Liver (tissue), 9 donors: ENCODE measurements around the gene SEMA7A. TPM values are rescaled to one million over a fixed set of nuclear protein-coding genes. Genes with fewer than 3 reads are reported as not detected.

Experiments
- DNase-seq: peaks from one replicate; pipeline ENCODE4 v3.0.0-alpha.2; 2017; ENCODE audit warnings: low spot score
- H3K27ac ChIP-seq, 2 donors: one replicate each; pipeline ENCODE4 v1.7.0; 2013; ENCODE audit warnings: inconsistent platforms in 2 of 2, low read length in 2 of 2, control low read depth in 1 of 2, low read depth in 1 of 2, mild to moderate bottlenecking in 1 of 2
- H3K27me3 ChIP-seq, 4 donors: one replicate each; pipeline versions ENCODE4 v1.6.1 to v1.7.0; 2013; ENCODE audit warnings: low read length in 3 of 4, inconsistent platforms in 1 of 4, mild to moderate bottlenecking in 1 of 4, moderate library complexity in 1 of 4; ENCODE audit not compliant: control insufficient read depth in 4 of 4, insufficient read depth in 4 of 4
- H3K36me3 ChIP-seq, 4 donors: one replicate each; pipeline versions ENCODE4 v1.6.1 to v1.7.0; 2013; ENCODE audit warnings: low read length in 3 of 4, mild to moderate bottlenecking in 3 of 4, low read depth in 1 of 4, moderate library complexity in 1 of 4; ENCODE audit not compliant: control insufficient read depth in 4 of 4, insufficient read depth in 3 of 4
- H3K4me1 ChIP-seq, 4 donors: one replicate each; pipeline versions ENCODE4 v1.6.1 to v1.7.0; 2013; ENCODE audit warnings: low read length in 3 of 4, mild to moderate bottlenecking in 3 of 4, moderate library complexity in 1 of 4; ENCODE audit not compliant: control insufficient read depth in 4 of 4, insufficient read depth in 4 of 4
- H3K4me3 ChIP-seq, 3 donors: one replicate each; pipeline versions ENCODE4 v1.6.1 to v1.7.0; 2013; ENCODE audit warnings: low read length in 3 of 3, control low read depth in 1 of 3, low read depth in 1 of 3, mild to moderate bottlenecking in 1 of 3
- H3K9ac ChIP-seq, 2 donors: one replicate each; pipeline ENCODE4 v1.7.0; 2013; ENCODE audit warnings: low read length in 2 of 2, mild to moderate bottlenecking in 2 of 2, moderate library complexity in 2 of 2, control low read depth in 1 of 2, low read depth in 1 of 2
- H3K9me3 ChIP-seq, 4 donors: one replicate each; pipeline versions ENCODE4 v1.6.1 to v1.7.0; 2013; ENCODE audit warnings: low read length in 3 of 4; ENCODE audit not compliant: control insufficient read depth in 4 of 4
- EGR1 ChIP-seq, 2 donors: IDR thresholded peaks; 2 replicates each; pipeline ENCODE4 v1.6.1; 2016 to 2018; ENCODE audit warnings: antibody characterized with exemption in 2 of 2, low read depth in 2 of 2
- FOXA2 ChIP-seq: IDR thresholded peaks from 2 replicates; pipeline ENCODE4 v1.6.1; 2016; ENCODE audit warnings: antibody characterized with exemption
- HNF4G ChIP-seq: IDR thresholded peaks from 2 replicates; pipeline ENCODE4 v1.6.1; 2016; ENCODE audit warnings: antibody characterized with exemption
- JUND ChIP-seq, 2 donors: IDR thresholded peaks; 2 replicates each; pipeline ENCODE4 v1.6.1; 2016; ENCODE audit warnings: antibody characterized with exemption in 2 of 2
- NR2F2 ChIP-seq: IDR thresholded peaks from 2 replicates; pipeline ENCODE4 v1.6.1; 2016; ENCODE audit warnings: antibody characterized with exemption
- TAF1 ChIP-seq: conservative IDR thresholded peaks from 2 replicates; pipeline ENCODE4 v1.6.1; 2016; ENCODE audit warnings: antibody characterized with exemption, mild to moderate bottlenecking
- YY1 ChIP-seq: IDR thresholded peaks from 2 replicates; pipeline ENCODE4 v1.6.1; 2016; ENCODE audit warnings: antibody characterized with exemption, mild to moderate bottlenecking
- WGBS: extraction: QIAGEN DNeasy Blood & Tissue Kit; methylation state at CpG from one replicate; pipeline ENCODE4 v1.1.7; 2013; 5-methylcytosine and 5-hydroxymethylcytosine counted together
- polyA plus RNA-seq, 2 donors: library from polyadenylated mRNA; stranded (reverse) in 1 of 2; unstranded in 1 of 2; fragments of 200-250 nt in 1 of 2; fragments of >200 nt in 1 of 2; fragmentation: Nextera tagmentation in 1 of 2; extraction: Ambion mirVana in 1 of 2; gene quantifications; one replicate each; pipeline versions ENCODE4 v1.2.1 to v1.2.3, GENCODE V29; 2013 to 2015
- total RNA-seq, 2 donors: library from RNA; depleted of rRNA; stranded (reverse); fragments of >200 nt; gene quantifications; one replicate each; pipeline ENCODE4 v1.2.3, GENCODE V29; 2014
- TF ChIP-seq, protein P1 (sequence below): IDR thresholded peaks from 2 replicates; pipeline ENCODE4 v1.6.1; 2016; ENCODE audit warnings: antibody characterized with exemption
- TF ChIP-seq, protein P2 (sequence below): IDR thresholded peaks from 2 replicates; pipeline ENCODE4 v1.6.1; 2016; ENCODE audit warnings: antibody characterized with exemption
- TF ChIP-seq, protein P3 (sequence below): fragments of 150-350 bp; IDR thresholded peaks from 2 replicates; pipeline ENCODE4 v1.5.1; 2017; ENCODE audit warnings: improper control_type of control experiment, low read depth, low read length; ENCODE audit not compliant: missing input control
- TF ChIP-seq, protein P4 (sequence below): IDR thresholded peaks from 2 replicates; pipeline ENCODE4 v1.6.1; 2016; ENCODE audit warnings: antibody characterized with exemption, mild to moderate bottlenecking
- TF ChIP-seq, protein P5 (sequence below): IDR thresholded peaks from 2 replicates; pipeline ENCODE4 v1.6.1; 2016; ENCODE audit warnings: antibody characterized with exemption
- donor health status: healthy.
- donor health status: healthy.
- donor health status: healthy.
- donor health status: healthy.
- donor health status: healthy.

Gene SEMA7A
- total and polyA plus RNA-seq, 4 donors, result 0.14 to 18.1 (median 1.4) TPM

DNA sequence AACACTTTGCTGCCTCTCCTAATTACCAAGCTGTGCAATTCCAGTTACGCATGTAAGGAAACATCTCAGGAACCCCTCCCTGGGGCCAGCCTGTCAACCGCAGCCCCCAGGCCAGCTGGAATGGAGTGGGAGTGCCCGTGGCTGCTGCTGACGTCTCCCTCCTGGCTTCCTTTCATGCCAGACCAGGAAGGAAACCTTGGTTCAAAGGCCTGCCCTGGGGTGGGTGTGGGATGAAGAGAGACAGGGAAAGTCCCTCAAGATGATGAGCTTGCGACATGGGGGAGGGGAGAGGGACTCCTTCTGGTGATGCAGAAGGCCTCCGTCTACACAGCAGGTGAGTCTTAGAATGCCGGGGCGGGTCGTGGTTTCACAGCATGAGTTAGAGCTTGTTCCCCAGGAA is 54.9 kb downstream of the SEMA7A start:
- WGBS, result 66% methylated on average over 9 of the region's 9 CpGs
- H3K4me3 ChIP-seq, result no peak overlapping the region
- no peaks in the 10 kb centered on the region for H3K9me3 ChIP-seq
- TF ChIP-seq NR2F2 (no peak), JUND (IDR thresholded peaks at IDR 0.05) (no peak), HNF4G (no peak), YY1 (no peak)
- TF ChIP-seq, protein P1, sequence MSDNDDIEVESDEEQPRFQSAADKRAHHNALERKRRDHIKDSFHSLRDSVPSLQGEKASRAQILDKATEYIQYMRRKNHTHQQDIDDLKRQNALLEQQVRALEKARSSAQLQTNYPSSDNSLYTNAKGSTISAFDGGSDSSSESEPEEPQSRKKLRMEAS, result no peak
- H3K36me3 ChIP-seq, result no peaks in the 10 kb centered on the region
- H3K9ac ChIP-seq, result no peak overlapping the region
- no peaks in the 10 kb centered on the region for H3K27me3 ChIP-seq
- no peak overlapping the region for H3K27ac ChIP-seq
- no peak for DNase-seq
- peaks cover 0 to 13% (median 8%) of the 10 kb centered on the region in 4 donors for H3K4me1 ChIP-seq

DNA sequence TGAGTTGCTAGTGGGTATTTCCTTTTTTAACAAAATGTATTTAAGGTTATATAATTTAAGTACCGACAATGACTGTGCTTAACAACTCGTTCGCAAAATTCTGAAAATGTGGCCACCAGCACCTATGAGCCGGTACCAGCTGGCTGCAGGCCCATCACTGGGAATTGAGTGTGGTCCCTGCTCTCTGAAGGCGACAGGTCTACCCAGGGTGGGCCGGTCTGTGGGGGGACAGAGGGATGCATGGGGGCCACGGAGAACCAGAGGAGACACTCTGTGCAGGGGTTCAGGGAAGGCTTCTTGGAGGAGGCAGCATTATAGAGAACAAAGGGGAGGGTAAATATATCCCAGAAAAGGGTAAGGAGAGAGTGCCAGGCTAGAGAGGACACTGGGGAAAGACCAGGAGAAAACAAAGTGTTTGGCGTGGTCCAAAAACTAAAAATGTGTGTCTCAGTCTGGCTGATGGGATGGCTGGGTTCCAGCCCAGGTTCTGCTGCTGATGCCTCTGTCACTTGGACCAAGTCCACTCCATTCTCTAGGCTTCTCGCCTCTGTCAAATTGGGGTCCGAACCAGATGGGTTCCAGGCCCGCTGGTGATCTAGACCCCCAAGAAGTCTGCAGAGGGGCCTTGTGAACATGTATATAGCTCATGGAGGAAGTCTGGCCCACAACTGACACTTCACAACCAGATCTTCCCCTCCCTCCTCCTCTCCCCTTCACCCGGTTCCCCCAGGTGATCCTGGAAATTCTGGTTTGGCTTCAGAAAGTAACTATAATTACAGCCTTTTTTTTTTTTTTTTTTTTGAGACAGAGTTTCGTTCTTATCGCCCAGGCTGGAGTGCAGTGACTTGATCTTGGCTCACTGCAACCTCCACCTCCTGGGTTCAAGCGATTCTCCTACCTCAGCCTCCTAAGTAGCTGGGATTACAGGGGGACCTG is 55.7 kb downstream of the SEMA7A start:
- no peaks in the 10 kb centered on the region for H3K27me3 ChIP-seq
- H3K36me3 ChIP-seq, result no peaks in the 10 kb centered on the region
- H3K9ac ChIP-seq, result no peak overlapping the region
- TF ChIP-seq, protein P2, sequence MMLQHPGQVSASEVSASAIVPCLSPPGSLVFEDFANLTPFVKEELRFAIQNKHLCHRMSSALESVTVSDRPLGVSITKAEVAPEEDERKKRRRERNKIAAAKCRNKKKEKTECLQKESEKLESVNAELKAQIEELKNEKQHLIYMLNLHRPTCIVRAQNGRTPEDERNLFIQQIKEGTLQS, result no peak
- TF ChIP-seq TAF1 (no peak), NR2F2 (no peak), FOXA2 (no peak), HNF4G (no peak), EGR1 (IDR thresholded peaks at IDR 0.05; ENCODE audit: low read depth in 2 of 2) (no peak)
- TF ChIP-seq, protein P3, sequence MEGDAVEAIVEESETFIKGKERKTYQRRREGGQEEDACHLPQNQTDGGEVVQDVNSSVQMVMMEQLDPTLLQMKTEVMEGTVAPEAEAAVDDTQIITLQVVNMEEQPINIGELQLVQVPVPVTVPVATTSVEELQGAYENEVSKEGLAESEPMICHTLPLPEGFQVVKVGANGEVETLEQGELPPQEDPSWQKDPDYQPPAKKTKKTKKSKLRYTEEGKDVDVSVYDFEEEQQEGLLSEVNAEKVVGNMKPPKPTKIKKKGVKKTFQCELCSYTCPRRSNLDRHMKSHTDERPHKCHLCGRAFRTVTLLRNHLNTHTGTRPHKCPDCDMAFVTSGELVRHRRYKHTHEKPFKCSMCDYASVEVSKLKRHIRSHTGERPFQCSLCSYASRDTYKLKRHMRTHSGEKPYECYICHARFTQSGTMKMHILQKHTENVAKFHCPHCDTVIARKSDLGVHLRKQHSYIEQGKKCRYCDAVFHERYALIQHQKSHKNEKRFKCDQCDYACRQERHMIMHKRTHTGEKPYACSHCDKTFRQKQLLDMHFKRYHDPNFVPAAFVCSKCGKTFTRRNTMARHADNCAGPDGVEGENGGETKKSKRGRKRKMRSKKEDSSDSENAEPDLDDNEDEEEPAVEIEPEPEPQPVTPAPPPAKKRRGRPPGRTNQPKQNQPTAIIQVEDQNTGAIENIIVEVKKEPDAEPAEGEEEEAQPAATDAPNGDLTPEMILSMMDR, result no peak
- TF ChIP-seq, protein P4, sequence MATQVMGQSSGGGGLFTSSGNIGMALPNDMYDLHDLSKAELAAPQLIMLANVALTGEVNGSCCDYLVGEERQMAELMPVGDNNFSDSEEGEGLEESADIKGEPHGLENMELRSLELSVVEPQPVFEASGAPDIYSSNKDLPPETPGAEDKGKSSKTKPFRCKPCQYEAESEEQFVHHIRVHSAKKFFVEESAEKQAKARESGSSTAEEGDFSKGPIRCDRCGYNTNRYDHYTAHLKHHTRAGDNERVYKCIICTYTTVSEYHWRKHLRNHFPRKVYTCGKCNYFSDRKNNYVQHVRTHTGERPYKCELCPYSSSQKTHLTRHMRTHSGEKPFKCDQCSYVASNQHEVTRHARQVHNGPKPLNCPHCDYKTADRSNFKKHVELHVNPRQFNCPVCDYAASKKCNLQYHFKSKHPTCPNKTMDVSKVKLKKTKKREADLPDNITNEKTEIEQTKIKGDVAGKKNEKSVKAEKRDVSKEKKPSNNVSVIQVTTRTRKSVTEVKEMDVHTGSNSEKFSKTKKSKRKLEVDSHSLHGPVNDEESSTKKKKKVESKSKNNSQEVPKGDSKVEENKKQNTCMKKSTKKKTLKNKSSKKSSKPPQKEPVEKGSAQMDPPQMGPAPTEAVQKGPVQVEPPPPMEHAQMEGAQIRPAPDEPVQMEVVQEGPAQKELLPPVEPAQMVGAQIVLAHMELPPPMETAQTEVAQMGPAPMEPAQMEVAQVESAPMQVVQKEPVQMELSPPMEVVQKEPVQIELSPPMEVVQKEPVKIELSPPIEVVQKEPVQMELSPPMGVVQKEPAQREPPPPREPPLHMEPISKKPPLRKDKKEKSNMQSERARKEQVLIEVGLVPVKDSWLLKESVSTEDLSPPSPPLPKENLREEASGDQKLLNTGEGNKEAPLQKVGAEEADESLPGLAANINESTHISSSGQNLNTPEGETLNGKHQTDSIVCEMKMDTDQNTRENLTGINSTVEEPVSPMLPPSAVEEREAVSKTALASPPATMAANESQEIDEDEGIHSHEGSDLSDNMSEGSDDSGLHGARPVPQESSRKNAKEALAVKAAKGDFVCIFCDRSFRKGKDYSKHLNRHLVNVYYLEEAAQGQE, result no peak
- TF ChIP-seq, protein P1, result no peak
- TF ChIP-seq, protein P5, sequence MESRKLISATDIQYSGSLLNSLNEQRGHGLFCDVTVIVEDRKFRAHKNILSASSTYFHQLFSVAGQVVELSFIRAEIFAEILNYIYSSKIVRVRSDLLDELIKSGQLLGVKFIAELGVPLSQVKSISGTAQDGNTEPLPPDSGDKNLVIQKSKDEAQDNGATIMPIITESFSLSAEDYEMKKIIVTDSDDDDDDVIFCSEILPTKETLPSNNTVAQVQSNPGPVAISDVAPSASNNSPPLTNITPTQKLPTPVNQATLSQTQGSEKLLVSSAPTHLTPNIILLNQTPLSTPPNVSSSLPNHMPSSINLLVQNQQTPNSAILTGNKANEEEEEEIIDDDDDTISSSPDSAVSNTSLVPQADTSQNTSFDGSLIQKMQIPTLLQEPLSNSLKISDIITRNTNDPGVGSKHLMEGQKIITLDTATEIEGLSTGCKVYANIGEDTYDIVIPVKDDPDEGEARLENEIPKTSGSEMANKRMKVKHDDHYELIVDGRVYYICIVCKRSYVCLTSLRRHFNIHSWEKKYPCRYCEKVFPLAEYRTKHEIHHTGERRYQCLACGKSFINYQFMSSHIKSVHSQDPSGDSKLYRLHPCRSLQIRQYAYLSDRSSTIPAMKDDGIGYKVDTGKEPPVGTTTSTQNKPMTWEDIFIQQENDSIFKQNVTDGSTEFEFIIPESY, result no peak
- H3K4me3 ChIP-seq, result no peak overlapping the region
- no peak for DNase-seq
- no peak overlapping the region for H3K27ac ChIP-seq
- peaks cover 0 to 18% (median 11%) of the 10 kb centered on the region in 4 donors for H3K4me1 ChIP-seq
- 91% methylated on average over 15 of the region's 15 CpGs for WGBS
- no peaks in the 10 kb centered on the region for H3K9me3 ChIP-seq
